AG09319 (cell line): ENCODE data around the gene STEAP1B.

ENCODE experiments used
- DNase-seq: peaks from one replicate; pipeline ENCODE4 v3.0.0-alpha.2; 2010; ENCODE audit warnings: low read depth; ENCODE audit errors: extremely low read depth
- CTCF ChIP-seq: IDR thresholded peaks from 2 replicates; pipeline ENCODE4 v1.5.1; 2011; ENCODE audit warnings: low read depth, mild to moderate bottlenecking, inconsistent platforms, low read length, moderate library complexity

The STEAP1B gene

GRCh38 chr7:22420008-22420407 is 80.0 kb downstream of the STEAP1B start:
- no peak for DNase-seq

GRCh38 chr7:22419488-22419887 is 80.5 kb downstream of the STEAP1B start:
- no peak for DNase-seq

More at GRCh38 chr7:22420008-22420407, 80.0 kb downstream of the STEAP1B start:
- TF ChIP-seq CTCF = no peak

GRCh38 chr7:22418251-22419046 is 81.5 kb downstream of the STEAP1B start:
- TF ChIP-seq CTCF = no peak

More at GRCh38 chr7:22419488-22419887, 80.5 kb downstream of the STEAP1B start:
- no peak for TF ChIP-seq CTCF

GRCh38 chr7:22417841-22418240 is 82.1 kb downstream of the STEAP1B start:
- no peak for TF ChIP-seq CTCF
- no peak for DNase-seq

More at GRCh38 chr7:22418251-22419046, 81.5 kb downstream of the STEAP1B start:
- DNase-seq = no peak

- no peak for TF ChIP-seq CTCF
- no peak for DNase-seq
These were observed 82.6 kb downstream of the STEAP1B start for GRCh38 chr7:22417349-22417748.

DNA sequence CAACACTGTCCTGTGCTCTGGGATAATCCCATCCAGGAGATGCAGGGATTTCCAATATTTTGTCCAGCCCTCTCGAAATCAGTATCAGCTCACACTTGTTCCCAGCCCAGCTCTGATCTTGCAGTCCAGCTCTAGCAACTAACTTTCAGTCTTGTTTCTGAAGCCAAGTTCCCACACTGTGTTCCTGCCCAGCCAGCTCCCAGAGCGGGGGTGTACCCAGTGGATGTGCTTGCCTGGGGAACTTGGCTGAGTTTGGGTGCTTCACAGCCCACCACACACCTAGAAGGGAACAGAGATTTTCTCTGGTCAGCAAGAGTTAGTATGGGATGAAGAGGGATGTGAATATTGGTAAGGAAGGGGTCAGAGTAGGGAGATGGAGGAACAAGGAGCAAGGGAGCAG is 85.6 kb downstream of the STEAP1B start:
- DNase-seq = no peak
- TF ChIP-seq CTCF = no peak

DNA sequence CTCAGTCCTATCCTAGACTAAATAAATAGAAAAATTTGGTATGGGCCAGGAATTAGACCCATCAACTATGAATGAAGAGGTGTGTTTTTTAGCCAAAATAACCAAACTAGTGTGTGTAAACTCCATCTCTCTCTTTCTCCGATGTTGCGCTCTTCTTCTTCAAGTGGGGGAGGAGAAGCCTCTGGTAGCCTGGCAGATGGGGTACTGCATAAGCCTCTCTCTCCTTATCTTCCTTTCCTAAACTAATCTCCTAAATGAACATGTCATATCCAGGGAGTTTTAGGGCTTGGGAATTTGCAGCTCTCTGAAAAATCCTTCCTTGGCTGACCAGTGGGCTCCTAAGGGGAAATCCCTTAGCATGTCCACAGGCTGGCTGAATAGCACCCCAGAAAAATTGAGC is 86.8 kb downstream of the STEAP1B start:
- no peak for DNase-seq
- TF ChIP-seq CTCF = no peak
